Ishikawa (cell line): ENCODE data around the gene CBARP.

ENCODE experiments used
- CEBPB ChIP-seq: IDR thresholded peaks from 2 replicates; pipeline ENCODE4 v1.6.1; 2012
- CREB1 ChIP-seq: IDR thresholded peaks from 2 replicates; pipeline ENCODE4 v1.6.1; 2012; ENCODE audit warnings: low read depth
- EGR1 ChIP-seq: IDR thresholded peaks from 2 replicates; pipeline ENCODE4 v1.6.1; 2012
- EP300 ChIP-seq: IDR thresholded peaks from 2 replicates; pipeline ENCODE4 v1.6.1; 2012; ENCODE audit warnings: borderline replicate concordance
- FOXM1 ChIP-seq: IDR thresholded peaks from 2 replicates; pipeline ENCODE4 v1.6.1; 2012; ENCODE audit warnings: low read depth, borderline replicate concordance
- MAX ChIP-seq: IDR thresholded peaks from 2 replicates; pipeline ENCODE4 v1.6.1; 2012
- NFIC ChIP-seq: IDR thresholded peaks from 2 replicates; pipeline ENCODE4 v1.6.1; 2012
- RAD21 ChIP-seq: IDR thresholded peaks from 2 replicates; pipeline ENCODE4 v1.6.1; 2012; ENCODE audit warnings: low read depth
- REST ChIP-seq: IDR thresholded peaks from 2 replicates; pipeline ENCODE4 v1.6.1; 2012; ENCODE audit warnings: low read depth, mild to moderate bottlenecking
- TAF1 ChIP-seq: IDR thresholded peaks from 2 replicates; pipeline ENCODE4 v1.6.1; 2012; ENCODE audit warnings: low read depth, mild to moderate bottlenecking
- TCF12 ChIP-seq: IDR thresholded peaks from 2 replicates; pipeline ENCODE4 v1.6.1; 2012; ENCODE audit warnings: low read depth
- TEAD4 ChIP-seq: IDR thresholded peaks from 2 replicates; pipeline ENCODE4 v1.6.1; 2012
- USF1 ChIP-seq: IDR thresholded peaks from 2 replicates; pipeline ENCODE4 v1.6.1; 2012
- YY1 ChIP-seq: IDR thresholded peaks from 2 replicates; pipeline ENCODE4 v1.6.1; 2012; ENCODE audit warnings: low read depth
- ZBTB7A ChIP-seq: IDR thresholded peaks from 2 replicates; pipeline ENCODE4 v1.6.1; 2012; ENCODE audit warnings: low read depth

The CBARP gene

GRCh38 chr19:1277061-1277460 is 39.3 kb upstream of the CBARP start:
- TF ChIP-seq REST (0 out of 2 replicates have a peak, but pooled peaks have one; percentile 14), EGR1 (no peak)

GRCh38 chr19:1276628-1277022 is 38.8 kb upstream of the CBARP start:
- TF ChIP-seq YY1 (no peak), EGR1 (no peak), TEAD4 (no peak), CEBPB (no peak), REST (no peak), TCF12 (no peak), USF1 (no peak), FOXM1 (no peak), EP300 (no peak), RAD21 (no peak), CREB1 (no peak), MAX (no peak), TAF1 (no peak), ZBTB7A (no peak), NFIC (no peak)

- peak; percentile 63 for TF ChIP-seq ZBTB7A
- no peak for TF ChIP-seq TAF1
- TF ChIP-seq TEAD4 = peak; percentile 11; the same call in 1 of the 2 replicates
These were observed 38.3 kb upstream of the CBARP start for GRCh38 chr19:1275976-1276627.

GRCh38 chr19:1275260-1275975 is 37.6 kb upstream of the CBARP start, which contains the start of gene FAM174C:
TSS of gene FAM174C (plus strand) at chr19:1275530. CDS start at chr19:1275550, 20 bp downstream.
- TF ChIP-seq EGR1 = peak; percentile 98; the same call in 1 of the 2 replicates
- no peak for TF ChIP-seq FOXM1
- TF ChIP-seq TAF1 = peak; percentile 70; the same call in 1 of the 2 replicates
- no peak for TF ChIP-seq RAD21
- no peak for TF ChIP-seq REST
- peak; percentile 99 for TF ChIP-seq USF1
- no peak; the same call in 1 of the 2 replicates for TF ChIP-seq TCF12
- no peak for TF ChIP-seq NFIC
- TF ChIP-seq YY1 = no peak; the same call in 1 of the 2 replicates
- TF ChIP-seq MAX = peak; percentile 77
- TF ChIP-seq ZBTB7A = no peak
- TF ChIP-seq CREB1 = peak; percentile 78
- no peak for TF ChIP-seq EP300
- no peak for TF ChIP-seq TEAD4
- TF ChIP-seq CEBPB = no peak
